Activated CD4-positive, alpha-beta memory T cell treated with anti-CD3 and anti-CD28 coated beads, Interleukin-2, amount 10 ng/mL, durations not matched to agents 7 days and 5 days (primary cell): ENCODE measurements around the gene CEBPE. TPM values are rescaled to one million over a fixed set of nuclear protein-coding genes. Genes with fewer than 3 reads are reported as not detected.

Source experiments
- CTCF ChIA-PET: fragments of 350-600 bp; sonication (Branson Sonifier 250); formaldehyde crosslinking; loops from one replicate; lab custom pipeline; 2021; ENCODE audit warnings: antibody characterized with exemption, inconsistent platforms; lab: Charles Lee
- POLR2A ChIA-PET: fragments of 350-600 bp; sonication (Branson Sonifier 250); formaldehyde crosslinking; loops from one replicate; lab custom pipeline; 2021; ENCODE audit warnings: antibody characterized with exemption; lab: Charles Lee
- DNase-seq: peaks from one replicate; pipeline ENCODE4 v3.0.0-alpha.2; 2020
- H3K27ac Mint-ChIP-seq: one replicate; pipeline ENCODE4 v1.8.0; 2021; ENCODE audit warnings: mild to moderate bottlenecking, mixed read lengths
- H3K27me3 Mint-ChIP-seq: one replicate; pipeline ENCODE4 v1.8.0; 2021; ENCODE audit warnings: mixed read lengths
- H3K36me3 Mint-ChIP-seq: one replicate; pipeline ENCODE4 v1.8.0; 2021; ENCODE audit warnings: low read depth, mixed read lengths
- H3K4me1 Mint-ChIP-seq: one replicate; pipeline ENCODE4 v1.8.0; 2021; ENCODE audit warnings: mixed read lengths
- H3K4me3 Mint-ChIP-seq: one replicate; pipeline ENCODE4 v1.8.0; 2021; ENCODE audit warnings: mild to moderate bottlenecking, mixed read lengths
- H3K9me3 Mint-ChIP-seq: one replicate; pipeline ENCODE4 v1.8.0; 2021; ENCODE audit warnings: mixed read lengths
- total RNA-seq, 2 experiments: library from RNA; stranded (reverse); gene quantifications; one replicate each; pipeline ENCODE4 v1.2.3, GENCODE V29; 2021

Gene CEBPE
- total RNA-seq, 2 experiments from 2014 or later, result 0.25 to 0.83 TPM

GRCh38 chr14:23140371-23140770, 21.3 kb upstream of the CEBPE start:
- peaks cover 4% of the 10 kb centered on the region for H3K27me3 Mint-ChIP-seq
- H3K36me3 Mint-ChIP-seq, result no peaks in the 10 kb centered on the region
- POLR2A ChIA-PET, result no interaction called here
- H3K27ac Mint-ChIP-seq, result no peak overlapping the region
- no peaks in the 10 kb centered on the region for H3K9me3 Mint-ChIP-seq
- DNase-seq, result no peak
- CTCF ChIA-PET, result interaction anchor here (0.5 to 3.3 kb wide), 3 partner anchors 16 to 201 kb away, joined by 3 to 10 read pairs (median 4); no protein-coding TSS in a partner anchor
- no peak overlapping the region for H3K4me3 Mint-ChIP-seq
- H3K4me1 Mint-ChIP-seq, result no peaks in the 10 kb centered on the region

- no peaks in the 10 kb centered on the region for H3K36me3 Mint-ChIP-seq
- no peaks in the 10 kb centered on the region for H3K4me1 Mint-ChIP-seq
- no peak overlapping the region for H3K4me3 Mint-ChIP-seq
- ChIA-PET POLR2A (no interaction called here), CTCF (no interaction called here)
- H3K9me3 Mint-ChIP-seq, result no peaks in the 10 kb centered on the region
- H3K27me3 Mint-ChIP-seq, result peaks cover 4% of the 10 kb centered on the region
- no peak for DNase-seq
- no peak overlapping the region for H3K27ac Mint-ChIP-seq
These were observed 20.8 kb upstream of the CEBPE start for GRCh38 chr14:23139874-23140273.

GRCh38 chr14:23137813-23138535, 18.9 kb upstream of the CEBPE start:
- Mint-ChIP-seq H3K9me3 (no peaks in the 10 kb centered on the region), H3K4me3 (no peak overlapping the region), H3K27me3 (peaks cover 2% of the 10 kb centered on the region), H3K4me1 (no peaks in the 10 kb centered on the region), H3K36me3 (no peaks in the 10 kb centered on the region), H3K27ac (no peak overlapping the region)
- ChIA-PET POLR2A (no interaction called here), CTCF (interaction anchor here (0.9 kb wide), 1 partner anchor 49 kb away, joined by 3 read pairs; no protein-coding TSS in a partner anchor)
- DNase-seq, result no peak

GRCh38 chr14:23137192-23137812, 18.2 kb upstream of the CEBPE start:
- ChIA-PET POLR2A (no interaction called here), CTCF (interaction anchor here (0.9 kb wide), 1 partner anchor 50 kb away, joined by 3 read pairs; no protein-coding TSS in a partner anchor)
- H3K4me3 Mint-ChIP-seq, result no peak overlapping the region
- no peak for DNase-seq
- no peak overlapping the region for H3K27ac Mint-ChIP-seq
- H3K36me3 Mint-ChIP-seq, result no peaks in the 10 kb centered on the region
- H3K9me3 Mint-ChIP-seq, result no peaks in the 10 kb centered on the region
- H3K4me1 Mint-ChIP-seq, result no peaks in the 10 kb centered on the region
- peaks cover 1% of the 10 kb centered on the region for H3K27me3 Mint-ChIP-seq

GRCh38 chr14:23136566-23137133, 17.6 kb upstream of the CEBPE start:
- no peaks in the 10 kb centered on the region for H3K27me3 Mint-ChIP-seq
- H3K27ac Mint-ChIP-seq, result no peak overlapping the region
- H3K36me3 Mint-ChIP-seq, result no peaks in the 10 kb centered on the region
- no peaks in the 10 kb centered on the region for H3K4me1 Mint-ChIP-seq
- no peak for DNase-seq
- no peaks in the 10 kb centered on the region for H3K9me3 Mint-ChIP-seq
- ChIA-PET CTCF (no interaction called here), POLR2A (no interaction called here)
- no peak overlapping the region for H3K4me3 Mint-ChIP-seq

- H3K27me3 Mint-ChIP-seq, result peaks cover 7% of the 10 kb centered on the region
- H3K4me1 Mint-ChIP-seq, result peaks cover 11% of the 10 kb centered on the region
- H3K4me3 Mint-ChIP-seq, result no peak overlapping the region
- ChIA-PET POLR2A (no interaction called here), CTCF (interaction anchor here (0.6 kb wide), 1 partner anchor 169 kb away, joined by 3 read pairs; no protein-coding TSS in a partner anchor)
- no peaks in the 10 kb centered on the region for H3K36me3 Mint-ChIP-seq
- no peak overlapping the region for H3K27ac Mint-ChIP-seq
- DNase-seq, result no peak
- peaks cover 1% of the 10 kb centered on the region for H3K9me3 Mint-ChIP-seq
These were observed 13.9 kb upstream of the CEBPE start for GRCh38 chr14:23132970-23133369.

- CTCF ChIA-PET, result interaction anchor here (0.6 to 1.3 kb wide), 3 partner anchors 54 to 437 kb away, joined by 3 to 4 read pairs (median 3); no protein-coding TSS in a partner anchor
- no peak for DNase-seq
These were observed 12.4 kb upstream of the CEBPE start for GRCh38 chr14:23131482-23131881.

GRCh38 chr14:23130871-23131270, 11.8 kb upstream of the CEBPE start:
- ChIA-PET CTCF (interaction anchor here (1.0 to 2.8 kb wide), 3 partner anchors 10 to 62 kb away, joined by 3 to 19 read pairs (median 3); no protein-coding TSS in a partner anchor), POLR2A (interaction anchor here (1.2 kb wide), 1 partner anchor 10 kb away, joined by 3 read pairs; no protein-coding TSS in a partner anchor)
- H3K4me3 Mint-ChIP-seq, result no peak overlapping the region
- no peaks in the 10 kb centered on the region for H3K36me3 Mint-ChIP-seq
- peaks cover 10% of the 10 kb centered on the region for H3K27me3 Mint-ChIP-seq
- H3K4me1 Mint-ChIP-seq, result peaks cover 14% of the 10 kb centered on the region
- no peak overlapping the region for H3K27ac Mint-ChIP-seq
- H3K9me3 Mint-ChIP-seq, result peaks cover 1% of the 10 kb centered on the region
- no peak for DNase-seq

More at GRCh38 chr14:23131482-23131881, 12.4 kb upstream of the CEBPE start:
- H3K4me1 Mint-ChIP-seq, result peaks cover 14% of the 10 kb centered on the region
- no peak overlapping the region for H3K4me3 Mint-ChIP-seq
- H3K27me3 Mint-ChIP-seq, result peaks cover 7% of the 10 kb centered on the region
- POLR2A ChIA-PET, result no interaction called here
- peaks cover 1% of the 10 kb centered on the region for H3K9me3 Mint-ChIP-seq
- H3K36me3 Mint-ChIP-seq, result no peaks in the 10 kb centered on the region
- H3K27ac Mint-ChIP-seq, result no peak overlapping the region

GRCh38 chr14:23129759-23130316, 10.8 kb upstream of the CEBPE start:
- Mint-ChIP-seq H3K36me3 (no peaks in the 10 kb centered on the region), H3K4me1 (peaks cover 14% of the 10 kb centered on the region), H3K4me3 (no peak overlapping the region), H3K27me3 (peaks cover 10% of the 10 kb centered on the region), H3K9me3 (peaks cover 1% of the 10 kb centered on the region), H3K27ac (no peak overlapping the region)
- DNase-seq, result no peak
- CTCF ChIA-PET, result interaction anchor here (1.0 to 2.8 kb wide), 2 partner anchors 9 to 61 kb away, joined by 3 to 19 read pairs; no protein-coding TSS in a partner anchor
- POLR2A ChIA-PET, result interaction anchor here (1.2 kb wide), 1 partner anchor 9 kb away, joined by 3 read pairs; no protein-coding TSS in a partner anchor

GRCh38 chr14:23128969-23129758, 10.1 kb upstream of the CEBPE start:
- POLR2A ChIA-PET, result no interaction called here
- H3K4me1 Mint-ChIP-seq, result peaks cover 14% of the 10 kb centered on the region
- H3K27me3 Mint-ChIP-seq, result peaks cover 10% of the 10 kb centered on the region
- CTCF ChIA-PET, result interaction anchor here (2.8 kb wide), 1 partner anchor 9 kb away, joined by 19 read pairs; no protein-coding TSS in a partner anchor
- H3K4me3 Mint-ChIP-seq, result no peak overlapping the region
- no peaks in the 10 kb centered on the region for H3K36me3 Mint-ChIP-seq
- H3K27ac Mint-ChIP-seq, result no peak overlapping the region
- DNase-seq, result no peak
- peaks cover 1% of the 10 kb centered on the region for H3K9me3 Mint-ChIP-seq

GRCh38 chr14:23127861-23128260, 8.8 kb upstream of the CEBPE start:
- H3K36me3 Mint-ChIP-seq, result no peaks in the 10 kb centered on the region
- no peak overlapping the region for H3K4me3 Mint-ChIP-seq
- H3K27me3 Mint-ChIP-seq, result peaks cover 10% of the 10 kb centered on the region
- H3K4me1 Mint-ChIP-seq, result peaks cover 14% of the 10 kb centered on the region
- CTCF ChIA-PET, result no interaction called here
- no peak for DNase-seq
- peak overlapping the region; percentile 21 for H3K27ac Mint-ChIP-seq
- POLR2A ChIA-PET, result no interaction called here
- peaks cover 1% of the 10 kb centered on the region for H3K9me3 Mint-ChIP-seq
